ENCODE measurements around the gene NXNL1.
"Not testable (repeated sequence)": the region's sequence is repeated elsewhere in the genome, so short reads cannot be mapped to it uniquely, and the experiment has no call there.

Gene NXNL1

DNA sequence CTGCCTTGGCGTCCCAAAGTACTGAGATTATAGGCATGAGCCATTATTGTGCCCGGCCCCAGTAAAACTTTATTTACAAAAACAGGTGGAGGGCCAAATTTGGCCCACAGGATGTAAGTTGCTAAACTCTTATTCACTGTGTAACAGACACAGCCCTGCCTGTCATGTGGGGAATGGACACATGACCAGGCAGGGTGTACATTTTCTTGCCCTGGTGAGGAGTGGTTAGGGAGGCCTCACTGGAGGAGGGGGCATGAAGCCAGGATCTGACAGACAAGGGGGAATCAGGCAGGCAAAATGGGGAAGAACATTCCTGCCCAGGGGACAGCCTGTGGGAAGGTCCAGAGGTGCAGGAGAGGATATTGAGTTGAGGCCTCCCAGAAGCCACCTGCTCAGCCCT lies 43.3 kb upstream of the NXNL1 start:
- Histone ChIP-seq H2AK5ac (ENCODE audit: low read length) (no peak overlapping the region), H3K4me2 (ENCODE audit: low read length) (no peak overlapping the region), H3K4ac (ENCODE audit: low read depth, low read length) (no peak overlapping the region), H3K9ac (ENCODE audit: low read length) (no peak overlapping the region), H3K27ac (ENCODE audit: low read depth, low read length) (no peak overlapping the region), H3K79me2 (ENCODE audit: control insufficient read depth, insufficient read depth, low read length) (no peaks in the 10 kb centered on the region), H2BK5ac (ENCODE audit: low read length) (no peak overlapping the region), H3K18ac (ENCODE audit: low read length) (no peak overlapping the region), H3K79me1 (ENCODE audit: low read length) (peaks cover 1% of the 10 kb centered on the region), H3K4me1 (ENCODE audit: control insufficient read depth, low read depth, low read length) (peaks cover 3% of the 10 kb centered on the region), H3K23ac (ENCODE audit: low read length) (no peak overlapping the region), H4K5ac (ENCODE audit: low read length) (no peak overlapping the region), H2BK120ac (ENCODE audit: low read depth, low read length) (no peak overlapping the region), H2BK15ac (replicated peaks; ENCODE audit: low read depth) (no peak overlapping the region), H3K56ac (ENCODE audit: low read length) (no peak overlapping the region), H3K27me3 (ENCODE audit: insufficient read depth, low read length, poor library complexity) (no peaks in the 10 kb centered on the region), H3K36me3 (ENCODE audit: control insufficient read depth, insufficient read depth, low read length) (no peaks in the 10 kb centered on the region), H4K8ac (ENCODE audit: low read depth, low read length) (no peak overlapping the region), H3K4me3 (ENCODE audit: low read length) (no peak overlapping the region)
- whole genome bisulfite sequencing (ENCODE audit: extremely low coverage, insufficient coverage, low lambda C conversion rate) = no CpG with 5 or more reads among the region's 2 CpGs
- no peak for DNase-seq

DNA sequence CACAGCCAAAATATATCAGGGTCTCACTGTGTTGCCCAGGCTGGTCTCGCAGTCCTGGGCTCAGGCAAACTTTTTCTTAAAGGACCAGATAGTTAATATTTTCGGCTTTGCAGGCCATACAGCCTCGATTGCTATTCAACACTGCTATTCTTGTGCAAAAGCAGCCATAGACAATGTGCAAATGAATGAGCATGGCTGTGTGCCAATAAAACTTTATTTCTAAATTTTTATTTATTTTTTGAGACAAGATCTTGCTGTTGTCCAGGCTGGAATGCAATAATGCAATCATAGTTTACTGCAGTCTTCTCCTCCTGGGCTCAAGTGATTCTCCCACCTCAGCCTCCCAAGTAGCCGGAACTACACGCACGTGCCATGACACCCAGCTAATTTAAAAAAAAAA lies 42.5 kb upstream of the NXNL1 start:
- peaks cover 3% of the 10 kb centered on the region for H3K4me1 ChIP-seq (ENCODE audit: control insufficient read depth, low read depth, low read length)
- no peak overlapping the region for H3K4me2 ChIP-seq (ENCODE audit: low read length)
- no peaks in the 10 kb centered on the region for H3K36me3 ChIP-seq (ENCODE audit: control insufficient read depth, insufficient read depth, low read length)
- no peak overlapping the region for H3K4ac ChIP-seq (ENCODE audit: low read depth, low read length)
- no peak overlapping the region for H3K27ac ChIP-seq (ENCODE audit: low read depth, low read length)
- H2BK120ac ChIP-seq (ENCODE audit: low read depth, low read length) = no peak overlapping the region
- no CpG with 5 or more reads among the region's 6 CpGs for WGBS (ENCODE audit: extremely low coverage, insufficient coverage, low lambda C conversion rate)
- H4K5ac ChIP-seq (ENCODE audit: low read length) = no peak overlapping the region
- H3K27me3 ChIP-seq (ENCODE audit: insufficient read depth, low read length, poor library complexity) = no peaks in the 10 kb centered on the region
- no peak overlapping the region for H2BK5ac ChIP-seq (ENCODE audit: low read length)
- no peak for DNase-seq
- no peak overlapping the region for H2BK15ac ChIP-seq (replicated peaks; ENCODE audit: low read depth)
- H3K23ac ChIP-seq (ENCODE audit: low read length) = no peak overlapping the region
- H2AK5ac ChIP-seq (ENCODE audit: low read length) = no peak overlapping the region
- H3K79me2 ChIP-seq (ENCODE audit: control insufficient read depth, insufficient read depth, low read length) = no peaks in the 10 kb centered on the region
- H4K8ac ChIP-seq (ENCODE audit: low read depth, low read length) = no peak overlapping the region
- no peak overlapping the region for H3K4me3 ChIP-seq (ENCODE audit: low read length)
- no peak overlapping the region for H3K9ac ChIP-seq (ENCODE audit: low read length)
- no peak overlapping the region for H3K56ac ChIP-seq (ENCODE audit: low read length)
- no peak overlapping the region for H3K18ac ChIP-seq (ENCODE audit: low read length)
- peaks cover 1% of the 10 kb centered on the region for H3K79me1 ChIP-seq (ENCODE audit: low read length)

DNA sequence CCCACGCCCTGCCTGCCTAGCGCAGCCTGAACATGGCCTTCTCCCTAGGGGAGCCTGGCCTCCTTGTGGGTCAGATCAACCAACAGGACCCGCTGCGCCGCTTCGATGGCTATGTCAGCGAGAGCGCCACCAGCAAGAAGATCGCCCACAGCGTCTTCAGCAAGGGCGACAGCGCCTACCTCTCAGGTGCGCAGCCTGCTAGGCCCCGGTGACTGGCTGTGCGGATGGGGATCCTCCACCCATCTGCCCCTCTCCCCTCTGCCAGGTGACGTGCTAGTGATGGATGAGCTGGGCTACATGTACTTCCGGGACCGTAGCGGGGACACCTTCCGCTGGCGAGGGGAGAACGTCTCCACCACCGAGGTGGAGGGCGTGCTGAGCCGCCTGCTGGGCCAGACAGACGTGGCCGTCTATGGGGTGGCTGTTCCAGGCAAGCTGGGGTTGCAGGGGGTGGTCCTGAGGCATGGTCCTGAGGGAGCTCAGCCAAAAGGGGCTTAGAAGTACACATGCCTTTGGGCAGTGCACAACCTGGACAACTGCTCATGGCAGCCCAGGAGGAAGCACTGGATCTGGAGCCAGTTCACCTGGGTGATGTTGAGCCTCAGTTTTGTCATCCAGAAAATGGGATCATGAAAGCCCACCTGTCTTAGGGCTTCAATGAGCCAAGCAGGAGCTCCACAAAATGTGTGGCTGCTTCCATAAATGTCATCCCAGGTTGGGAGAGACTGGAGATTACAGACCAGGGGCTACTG lies 39.9 kb upstream of the NXNL1 start:
- H4K8ac ChIP-seq (ENCODE audit: low read depth, low read length) = no peak overlapping the region
- H3K4ac ChIP-seq (ENCODE audit: low read depth, low read length) = no peak overlapping the region
- H3K56ac ChIP-seq (ENCODE audit: low read length) = peak overlapping the region; percentile 64
- no peaks in the 10 kb centered on the region for H3K79me2 ChIP-seq (ENCODE audit: control insufficient read depth, insufficient read depth, low read length)
- no peak overlapping the region for H2BK5ac ChIP-seq (ENCODE audit: low read length)
- H3K27ac ChIP-seq (ENCODE audit: low read depth, low read length) = no peak overlapping the region
- no peak overlapping the region for H3K4me3 ChIP-seq (ENCODE audit: low read length)
- no CpG with 5 or more reads among the region's 27 CpGs for WGBS (ENCODE audit: extremely low coverage, insufficient coverage, low lambda C conversion rate)
- H3K27me3 ChIP-seq (ENCODE audit: insufficient read depth, low read length, poor library complexity) = no peaks in the 10 kb centered on the region
- no peak for DNase-seq
- H2BK15ac ChIP-seq (replicated peaks; ENCODE audit: low read depth) = no peak overlapping the region
- H4K5ac ChIP-seq (ENCODE audit: low read length) = no peak overlapping the region
- no peak overlapping the region for H3K23ac ChIP-seq (ENCODE audit: low read length)
- no peak overlapping the region for H2AK5ac ChIP-seq (ENCODE audit: low read length)
- H3K4me2 ChIP-seq (ENCODE audit: low read length) = no peak overlapping the region
- peaks cover 3% of the 10 kb centered on the region for H3K4me1 ChIP-seq (ENCODE audit: control insufficient read depth, low read depth, low read length)
- no peak overlapping the region for H3K18ac ChIP-seq (ENCODE audit: low read length)
- no peaks in the 10 kb centered on the region for H3K79me1 ChIP-seq (ENCODE audit: low read length)
- no peak overlapping the region for H3K9ac ChIP-seq (ENCODE audit: low read length)
- no peaks in the 10 kb centered on the region for H3K36me3 ChIP-seq (ENCODE audit: control insufficient read depth, insufficient read depth, low read length)
- no peak overlapping the region for H2BK120ac ChIP-seq (ENCODE audit: low read depth, low read length)

DNA sequence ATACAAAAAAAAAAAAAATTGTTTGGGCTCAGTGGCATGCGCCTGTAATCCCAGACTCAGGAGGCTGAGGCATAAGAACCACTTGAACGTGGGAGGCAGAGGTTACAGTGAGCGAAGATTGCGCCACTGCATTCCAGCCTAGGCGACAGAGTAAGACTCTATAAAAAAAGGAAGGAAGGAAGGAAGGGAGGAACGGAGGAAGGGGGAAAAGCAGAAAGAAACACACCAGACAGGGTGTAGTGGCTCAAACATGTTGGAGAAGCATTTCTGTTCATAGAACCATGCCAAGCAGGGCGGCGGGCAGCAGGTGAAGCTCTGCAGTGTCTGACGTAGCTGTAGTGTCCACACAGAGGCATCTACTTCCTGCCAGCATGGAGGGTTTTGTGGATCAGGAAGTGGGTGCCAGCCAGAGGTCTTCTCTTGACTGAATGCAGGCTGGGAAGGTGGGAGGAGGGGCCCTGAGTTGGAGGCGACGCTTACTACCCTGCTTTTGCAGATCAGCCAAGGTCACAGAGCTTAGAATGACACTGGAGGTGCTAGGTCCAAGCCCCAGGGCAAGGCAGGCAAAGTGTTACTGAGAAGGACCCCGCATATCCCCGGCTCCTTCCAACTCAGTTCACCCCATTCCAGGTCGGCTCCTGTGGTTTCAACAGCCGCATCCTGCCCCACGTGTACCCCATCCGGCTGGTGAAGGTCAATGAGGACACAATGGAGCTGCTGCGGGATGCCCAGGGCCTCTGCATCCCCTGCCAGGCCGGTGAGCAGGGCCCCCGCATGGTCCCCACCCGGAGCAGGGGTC lies 39.1 kb upstream of the NXNL1 start:
- Histone ChIP-seq H2AK5ac (ENCODE audit: low read length) (no peak overlapping the region), H3K79me2 (ENCODE audit: control insufficient read depth, insufficient read depth, low read length) (no peaks in the 10 kb centered on the region), H3K56ac (ENCODE audit: low read length) (peak overlapping the region; percentile 64), H3K4me1 (ENCODE audit: control insufficient read depth, low read depth, low read length) (peaks cover 3% of the 10 kb centered on the region), H3K36me3 (ENCODE audit: control insufficient read depth, insufficient read depth, low read length) (no peaks in the 10 kb centered on the region), H4K5ac (ENCODE audit: low read length) (no peak overlapping the region), H3K4me2 (ENCODE audit: low read length) (no peak overlapping the region), H3K27me3 (ENCODE audit: insufficient read depth, low read length, poor library complexity) (no peaks in the 10 kb centered on the region), H3K18ac (ENCODE audit: low read length) (no peak overlapping the region), H3K4ac (ENCODE audit: low read depth, low read length) (no peak overlapping the region), H3K79me1 (ENCODE audit: low read length) (no peaks in the 10 kb centered on the region), H3K4me3 (ENCODE audit: low read length) (no peak overlapping the region), H2BK15ac (replicated peaks; ENCODE audit: low read depth) (no peak overlapping the region), H3K27ac (ENCODE audit: low read depth, low read length) (no peak overlapping the region), H2BK5ac (ENCODE audit: low read length) (no peak overlapping the region), H3K23ac (ENCODE audit: low read length) (no peak overlapping the region), H4K8ac (ENCODE audit: low read depth, low read length) (no peak overlapping the region), H3K9ac (ENCODE audit: low read length) (peak overlapping the region; percentile 36), H2BK120ac (ENCODE audit: low read depth, low read length) (no peak overlapping the region)
- DNase-seq = peak; percentile 72
- WGBS (ENCODE audit: extremely low coverage, insufficient coverage, low lambda C conversion rate) = no CpG with 5 or more reads among the region's 21 CpGs

DNA sequence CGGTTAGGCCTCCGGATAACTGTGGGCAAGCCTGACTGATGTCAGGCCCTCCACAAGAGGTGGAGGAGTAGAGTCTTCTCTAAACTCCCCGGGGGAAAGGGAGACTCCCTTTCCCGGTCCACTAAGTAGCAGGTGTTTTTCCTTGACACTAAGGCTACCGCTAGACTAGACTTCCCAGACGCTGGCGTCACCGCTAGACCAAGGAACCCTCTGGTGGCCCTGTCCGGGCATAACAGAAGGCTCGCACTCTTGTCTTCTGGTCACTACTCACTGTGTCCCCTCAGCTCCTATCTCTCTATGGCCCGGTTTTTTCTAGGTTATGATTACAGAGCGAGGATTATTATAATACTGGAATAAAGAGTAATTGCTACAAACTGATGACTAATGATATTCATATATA lies 38.3 kb upstream of the NXNL1 start:
- not testable (repeated sequence) for H3K4me1 ChIP-seq (ENCODE audit: control insufficient read depth, low read depth, low read length); DNase-seq; H3K27me3 ChIP-seq (ENCODE audit: insufficient read depth, low read length, poor library complexity); H3K4me2 ChIP-seq (ENCODE audit: low read length); H3K79me2 ChIP-seq (ENCODE audit: control insufficient read depth, insufficient read depth, low read length); H2BK5ac ChIP-seq (ENCODE audit: low read length); H3K4ac ChIP-seq (ENCODE audit: low read depth, low read length); H3K56ac ChIP-seq (ENCODE audit: low read length); H2BK15ac ChIP-seq (replicated peaks; ENCODE audit: low read depth); H3K27ac ChIP-seq (ENCODE audit: low read depth, low read length); H2BK120ac ChIP-seq (ENCODE audit: low read depth, low read length); H3K36me3 ChIP-seq (ENCODE audit: control insufficient read depth, insufficient read depth, low read length); H4K8ac ChIP-seq (ENCODE audit: low read depth, low read length); H4K5ac ChIP-seq (ENCODE audit: low read length); H3K79me1 ChIP-seq (ENCODE audit: low read length); H2AK5ac ChIP-seq (ENCODE audit: low read length); H3K23ac ChIP-seq (ENCODE audit: low read length); H3K18ac ChIP-seq (ENCODE audit: low read length); H3K4me3 ChIP-seq (ENCODE audit: low read length); H3K9ac ChIP-seq (ENCODE audit: low read length)
- WGBS (ENCODE audit: extremely low coverage, insufficient coverage, low lambda C conversion rate) = no CpG with 5 or more reads among the region's 12 CpGs

Data from mesendoderm (in vitro differentiated cells).